Renal cortical epithelial cell (primary cell): ENCODE results near the gene EMX2. TPM values are rescaled to one million over a fixed set of nuclear protein-coding genes. Genes with fewer than 3 reads are reported as not detected.

Experiments used
- DNase-seq: peaks from one replicate; pipeline ENCODE4 v3.0.0-alpha.2; 2011; ENCODE audit warnings: low read depth
- total RNA-seq: library from RNA; depleted of rRNA; stranded (reverse); fragments of >200 nt; gene quantifications from 2 replicates; pipeline ENCODE4 v1.2.3, GENCODE V29; 2014

Gene EMX2
- total RNA-seq, 1 donor from 2014 or later = 15.9 TPM

DNA sequence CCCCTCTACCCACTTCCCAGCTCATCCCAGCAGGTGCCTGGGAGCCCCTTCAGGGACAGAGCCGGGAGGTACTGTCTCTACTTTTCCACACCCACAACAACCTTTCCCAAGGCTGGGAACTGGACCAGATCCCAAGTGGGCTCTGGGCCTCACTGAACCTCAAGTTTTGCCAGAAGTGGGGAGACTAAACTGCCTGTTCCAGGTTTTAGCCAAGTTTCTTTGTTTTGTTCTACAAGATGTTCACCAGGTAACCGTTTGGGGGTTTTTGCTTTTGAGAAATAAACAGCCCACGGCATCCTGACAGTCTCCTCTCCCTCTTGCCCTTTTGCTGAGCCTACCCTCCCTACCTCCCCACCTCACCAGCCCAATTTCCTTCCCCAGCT is 10.6 kb upstream of the EMX2 start:
- no peak for DNase-seq

DNA sequence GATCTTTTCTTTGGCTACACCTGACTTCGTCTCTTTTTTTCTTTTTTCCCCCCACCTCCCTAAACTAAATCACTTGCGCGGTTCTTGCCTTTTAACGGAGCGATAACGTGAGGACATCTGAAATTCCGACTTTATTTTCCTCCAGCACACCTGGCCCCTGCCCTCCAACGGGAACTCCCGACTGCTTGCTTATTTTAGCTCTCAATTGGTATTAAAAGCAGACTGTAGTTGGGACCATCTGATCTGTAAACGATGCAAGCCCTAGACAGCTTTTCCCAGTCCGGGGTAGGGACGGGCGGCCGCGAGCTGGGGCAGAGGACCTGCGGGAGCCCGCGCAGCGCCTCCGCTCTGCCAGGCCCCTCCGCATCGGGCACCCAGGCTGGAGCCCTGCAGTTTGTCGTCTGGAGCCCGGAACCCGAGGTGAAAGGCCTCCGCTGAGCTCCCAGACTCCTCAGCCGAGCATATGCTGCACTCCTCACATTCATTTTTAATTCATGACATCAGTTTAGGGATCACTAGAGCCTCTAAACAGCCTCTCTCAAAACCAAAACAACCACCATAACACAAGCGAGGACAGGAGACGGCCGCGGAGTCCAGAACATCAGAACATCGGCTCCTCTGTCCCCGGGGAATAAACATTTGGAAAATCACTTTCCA is 10.0 kb upstream of the EMX2 start:
- DNase-seq = no peak

DNA sequence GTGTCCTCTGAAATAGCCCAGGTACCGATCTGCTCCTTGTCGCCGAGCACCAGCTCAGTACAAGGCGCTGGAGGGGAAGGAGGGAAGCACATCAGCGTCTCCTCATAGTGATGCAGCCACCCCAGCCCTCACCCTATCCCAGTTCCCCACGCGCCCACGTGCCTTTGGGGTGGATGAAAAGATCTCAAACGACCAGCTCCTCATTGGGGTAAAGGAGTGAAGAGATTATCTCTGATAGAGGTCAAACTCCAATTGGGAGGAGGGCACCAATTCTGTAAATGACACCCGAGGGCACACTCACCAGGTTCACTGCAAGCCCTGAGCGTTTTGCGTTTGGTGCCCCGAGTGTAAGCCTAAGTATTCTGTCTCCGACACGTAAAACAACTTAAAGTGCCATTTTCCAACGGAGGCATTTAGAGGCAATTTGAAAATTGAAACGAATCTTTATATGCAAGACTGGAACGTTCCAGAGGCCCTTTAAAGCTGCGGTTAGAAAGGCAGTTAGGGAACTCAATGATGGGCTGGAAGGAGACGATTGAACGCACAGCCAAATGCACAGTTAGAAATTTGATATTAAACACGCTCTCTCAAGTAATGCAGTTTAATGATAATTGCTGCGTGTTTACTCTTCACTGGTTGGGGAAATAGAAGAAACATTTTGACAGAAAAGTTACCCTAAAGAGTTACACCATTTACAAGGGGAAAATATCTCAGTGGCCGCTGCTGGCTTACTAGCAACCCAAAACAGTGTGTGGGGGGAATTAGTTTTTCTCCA is 8.9 kb upstream of the EMX2 start:
- DNase-seq = no peak

DNA sequence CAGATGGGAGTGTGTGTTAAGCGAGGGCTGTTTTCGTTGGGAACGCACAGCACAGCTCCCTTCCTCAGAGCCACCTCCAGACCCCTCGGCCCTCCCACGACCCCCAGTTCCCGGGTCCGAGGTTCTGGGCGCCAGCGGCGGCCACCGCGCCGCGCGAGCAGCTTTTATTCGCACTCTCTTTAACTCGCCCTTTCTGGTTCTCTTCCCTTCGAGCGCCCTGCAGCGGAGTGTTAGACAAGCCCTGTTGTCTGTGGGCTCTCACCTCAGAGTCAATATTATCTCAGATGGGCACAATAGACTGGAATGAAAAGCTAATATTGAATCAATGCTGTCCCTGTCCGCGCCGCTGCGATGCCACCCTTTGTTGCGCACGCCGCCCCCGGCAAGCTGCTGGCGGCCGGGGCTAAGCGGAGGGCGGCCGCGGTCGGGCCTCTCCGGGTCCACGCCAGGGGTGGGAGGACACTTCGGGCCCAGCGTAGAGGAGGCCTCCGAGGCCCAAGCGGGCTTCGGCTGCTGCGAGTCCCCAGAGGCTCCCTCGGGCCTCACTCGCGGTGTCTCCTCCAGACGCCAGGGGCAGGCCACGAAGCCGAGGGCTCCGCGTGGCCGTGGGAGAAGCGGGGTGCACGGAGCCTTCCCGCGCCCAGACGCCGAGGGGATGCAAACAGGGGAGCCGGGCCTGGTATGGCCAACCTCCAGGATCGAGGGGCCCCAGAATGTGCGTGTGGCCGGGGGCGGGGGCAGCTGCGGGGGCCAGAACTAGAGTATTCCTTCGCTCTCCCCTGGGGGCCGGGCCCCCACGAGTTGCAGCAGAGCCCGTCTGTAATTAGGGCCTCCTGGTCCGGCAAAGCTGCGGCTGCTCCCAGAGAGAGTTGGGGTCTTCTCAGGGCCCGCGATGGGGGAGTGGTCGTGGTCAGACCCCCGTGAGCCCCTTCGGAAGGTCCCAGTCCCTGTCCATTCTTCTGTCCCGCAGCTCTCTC is 7.9 kb upstream of the EMX2 start:
- no peak for DNase-seq

DNA sequence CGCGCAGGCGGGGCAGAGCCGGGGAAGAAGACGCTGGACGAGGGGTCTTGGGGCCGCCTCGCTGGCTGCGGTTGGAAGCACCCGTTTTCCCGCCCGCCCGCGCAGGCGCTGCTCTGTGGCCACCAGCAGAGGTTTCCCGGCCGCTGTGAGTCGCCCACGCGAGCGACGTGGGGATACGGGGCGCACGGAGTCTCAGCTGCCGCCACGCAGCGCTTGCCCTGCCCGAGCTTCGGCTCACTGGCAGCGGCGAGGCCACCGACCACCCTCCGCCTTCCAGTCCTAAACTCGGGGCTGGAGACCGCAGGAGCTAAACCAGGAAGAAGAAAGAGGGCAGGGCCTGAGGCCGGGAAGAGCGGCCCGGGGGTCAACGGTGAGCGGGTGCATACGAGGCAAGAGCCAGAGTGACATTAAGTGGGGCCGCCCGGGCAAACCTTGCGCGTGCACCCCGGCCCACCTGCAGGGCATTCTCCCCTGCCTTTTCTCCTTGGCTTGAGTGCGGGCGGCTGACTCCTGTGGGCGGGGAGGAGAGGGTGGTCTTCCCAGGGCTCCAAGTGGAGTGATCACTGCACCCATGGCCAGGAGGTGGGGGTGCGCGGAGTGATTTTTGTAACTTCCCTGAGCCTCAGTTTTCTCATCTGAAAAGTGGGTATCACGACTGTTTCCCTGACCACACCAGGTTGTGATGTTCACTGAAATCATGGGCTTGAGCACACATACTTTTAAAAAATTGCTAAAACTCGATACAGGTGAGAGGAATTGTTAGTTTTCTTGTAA is 7.1 kb upstream of the EMX2 start:
- DNase-seq = no peak

DNA sequence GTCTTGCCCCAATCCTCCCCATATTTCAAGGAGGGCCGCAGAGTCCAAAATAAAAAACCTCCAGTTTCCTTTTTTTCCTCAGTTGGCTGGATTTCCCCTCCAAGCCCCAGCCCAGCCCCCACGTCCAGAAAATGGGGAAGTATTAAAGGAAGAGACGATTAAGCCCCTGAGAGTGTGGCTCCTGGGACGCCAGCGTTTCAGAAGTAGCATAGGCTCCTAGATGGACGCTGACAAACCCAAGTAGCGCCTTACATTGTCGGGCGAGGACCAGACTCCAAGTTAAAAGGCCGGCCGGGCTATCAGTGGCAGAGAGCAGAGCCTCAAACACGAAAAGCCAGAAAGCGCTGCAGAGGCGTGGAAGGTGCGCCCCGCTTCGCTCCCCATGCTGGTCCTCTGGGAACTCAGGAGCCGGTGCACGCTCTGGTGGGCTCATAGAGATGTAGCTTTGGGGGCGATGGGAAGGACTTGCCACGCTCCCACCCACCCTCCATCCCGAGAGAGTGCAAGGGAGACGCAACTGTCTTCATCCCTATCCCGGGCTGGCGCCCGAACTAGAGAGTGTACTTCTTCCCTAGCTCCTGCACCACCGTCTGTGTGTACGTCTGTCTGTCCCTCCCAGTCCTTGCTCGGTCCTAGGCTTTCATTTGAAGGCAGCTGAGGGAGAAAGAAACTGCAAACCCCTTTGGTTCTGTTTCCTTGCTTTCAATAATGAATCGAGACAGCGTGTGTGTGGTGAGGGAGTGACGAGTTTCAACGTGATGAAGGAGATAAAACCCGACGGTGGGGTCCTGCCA is 6.3 kb upstream of the EMX2 start:
- no peak for DNase-seq

DNA sequence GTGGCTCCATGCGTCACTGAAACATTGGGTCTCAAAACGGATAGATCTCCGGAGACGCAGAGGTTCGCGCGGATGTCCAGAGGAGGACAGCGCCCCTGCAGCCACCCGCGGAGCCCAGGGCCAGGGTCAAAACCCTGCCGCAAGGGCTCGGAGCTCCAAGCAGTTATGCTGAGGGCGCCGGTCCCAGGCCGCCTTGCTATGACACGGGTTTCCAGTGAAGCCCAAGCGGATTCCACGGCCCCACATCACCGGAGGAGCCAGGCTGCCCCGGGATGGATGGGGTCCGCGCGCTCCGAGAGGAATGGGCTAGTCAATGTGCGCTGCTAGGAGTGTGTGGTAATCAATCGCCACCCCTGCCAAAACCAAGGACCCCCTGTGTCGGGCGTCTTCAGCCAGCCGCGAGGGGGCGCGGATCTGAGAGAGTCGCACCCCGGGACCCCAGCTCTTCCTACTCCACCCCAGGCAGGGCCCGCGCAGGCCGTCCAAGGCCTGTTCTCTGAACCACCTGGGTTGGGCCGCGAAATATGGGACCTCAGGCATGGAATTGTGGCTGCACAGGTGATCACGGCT is 5.6 kb upstream of the EMX2 start:
- DNase-seq = no peak

DNA sequence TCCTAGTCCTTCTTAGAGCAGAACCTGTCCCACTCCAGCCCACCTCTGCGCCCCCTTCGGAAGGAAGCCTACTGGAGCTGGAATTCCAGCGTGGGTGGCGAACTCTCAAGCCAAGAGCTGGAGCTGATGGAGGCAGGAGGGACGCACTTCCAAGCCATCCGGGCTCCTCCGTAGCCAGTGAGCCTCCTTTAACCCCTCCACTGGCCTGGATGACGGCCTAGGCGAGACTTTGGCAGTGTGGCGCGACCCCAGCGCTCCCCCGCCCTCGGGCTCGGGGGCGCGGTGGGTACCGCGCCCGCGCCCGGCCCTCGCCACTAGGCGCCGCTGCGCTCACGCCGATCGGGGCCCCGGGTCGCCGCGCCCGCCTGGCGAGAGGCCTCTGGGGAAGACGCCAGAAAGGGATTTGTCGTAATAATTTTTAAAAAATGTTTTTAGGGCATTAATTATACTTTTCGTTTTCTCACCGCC is 5.1 kb upstream of the EMX2 start:
- DNase-seq = no peak

DNA sequence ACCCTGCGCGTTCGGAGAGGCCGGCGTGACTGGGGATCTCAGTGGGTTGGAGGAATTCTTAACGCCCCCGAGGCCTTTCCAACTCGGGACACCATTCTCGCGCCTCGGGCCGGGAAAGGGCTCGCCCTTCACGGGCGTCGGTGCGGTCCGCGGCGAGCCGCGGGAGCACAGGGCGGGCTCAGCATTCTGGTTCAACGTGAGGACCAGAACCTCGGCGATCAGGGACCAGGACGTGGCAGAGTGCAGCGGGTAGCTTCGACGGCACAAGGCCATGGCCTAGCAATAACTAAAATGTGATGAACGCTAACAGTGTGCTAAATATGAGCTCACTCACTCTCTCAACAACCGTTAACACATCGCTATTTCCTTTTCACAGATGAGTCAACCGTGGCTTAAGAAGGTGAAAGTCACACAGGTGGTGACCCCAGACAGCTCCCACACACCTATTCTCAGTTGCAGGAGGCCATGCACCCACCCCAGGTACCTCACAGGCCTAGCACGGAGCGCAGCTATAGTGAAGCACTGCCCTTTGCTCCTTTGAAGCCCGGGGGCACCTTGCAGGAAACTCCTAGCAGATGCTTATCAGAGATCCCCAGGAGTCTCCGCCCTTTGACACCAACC is 4.5 kb upstream of the EMX2 start:
- peak; percentile 81 for DNase-seq

DNA sequence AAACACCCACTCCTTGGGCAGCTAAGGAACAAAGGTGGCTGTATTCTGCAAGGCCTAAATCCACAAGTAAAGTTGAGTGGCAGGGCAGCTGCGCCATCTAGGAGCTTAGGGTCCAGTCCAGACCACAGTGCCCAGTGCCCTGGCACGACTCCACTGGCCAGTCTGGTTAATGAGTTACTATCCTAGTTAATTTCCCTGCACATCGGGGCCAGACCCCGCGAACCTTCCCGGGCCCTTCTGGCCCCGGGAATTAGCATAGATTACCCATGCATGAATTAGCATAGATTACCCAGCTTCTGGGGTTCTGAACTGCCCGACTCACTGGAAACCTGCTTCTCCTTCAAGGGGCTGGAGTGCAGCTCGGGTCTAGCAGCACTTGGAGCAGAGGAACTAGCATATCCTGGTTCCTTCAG is 3.2 kb upstream of the EMX2 start:
- peak; percentile 91 for DNase-seq

DNA sequence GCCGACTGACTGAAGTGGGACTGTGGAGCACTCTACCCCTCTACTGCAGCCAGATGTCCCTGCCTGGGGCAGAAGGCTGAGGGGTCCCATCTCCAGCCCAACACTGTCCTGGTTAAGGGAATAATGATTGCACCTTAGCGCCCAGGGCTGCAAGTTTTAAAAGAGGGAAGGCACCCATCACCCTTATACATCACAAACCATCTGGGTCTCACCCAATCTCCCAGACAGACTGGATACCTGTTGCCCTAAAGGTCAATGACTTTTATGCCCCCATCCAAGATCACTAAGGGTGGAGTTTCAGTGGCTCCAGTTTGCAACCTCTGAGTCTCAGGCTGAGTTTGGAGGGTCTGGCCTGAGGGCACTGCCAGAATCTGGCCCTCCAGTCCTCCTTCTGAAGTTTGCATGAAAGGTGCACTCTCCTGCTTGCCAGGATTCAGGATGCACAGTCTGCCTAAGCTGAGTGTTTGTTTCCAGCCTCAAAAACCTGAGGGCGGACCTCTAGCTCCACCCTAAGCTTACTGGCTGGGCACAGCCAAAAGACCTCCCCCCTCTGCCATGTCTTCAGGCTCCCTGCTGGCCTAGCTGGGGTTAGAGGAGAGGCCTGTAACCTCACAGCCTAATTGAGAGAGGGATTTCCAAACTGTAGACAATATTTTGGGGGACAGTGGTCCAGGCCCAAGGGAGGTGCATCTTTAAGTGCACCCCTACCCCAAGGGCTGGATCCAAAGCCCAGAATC is 2.5 kb upstream of the EMX2 start:
- DNase-seq = peak; percentile 62

DNA sequence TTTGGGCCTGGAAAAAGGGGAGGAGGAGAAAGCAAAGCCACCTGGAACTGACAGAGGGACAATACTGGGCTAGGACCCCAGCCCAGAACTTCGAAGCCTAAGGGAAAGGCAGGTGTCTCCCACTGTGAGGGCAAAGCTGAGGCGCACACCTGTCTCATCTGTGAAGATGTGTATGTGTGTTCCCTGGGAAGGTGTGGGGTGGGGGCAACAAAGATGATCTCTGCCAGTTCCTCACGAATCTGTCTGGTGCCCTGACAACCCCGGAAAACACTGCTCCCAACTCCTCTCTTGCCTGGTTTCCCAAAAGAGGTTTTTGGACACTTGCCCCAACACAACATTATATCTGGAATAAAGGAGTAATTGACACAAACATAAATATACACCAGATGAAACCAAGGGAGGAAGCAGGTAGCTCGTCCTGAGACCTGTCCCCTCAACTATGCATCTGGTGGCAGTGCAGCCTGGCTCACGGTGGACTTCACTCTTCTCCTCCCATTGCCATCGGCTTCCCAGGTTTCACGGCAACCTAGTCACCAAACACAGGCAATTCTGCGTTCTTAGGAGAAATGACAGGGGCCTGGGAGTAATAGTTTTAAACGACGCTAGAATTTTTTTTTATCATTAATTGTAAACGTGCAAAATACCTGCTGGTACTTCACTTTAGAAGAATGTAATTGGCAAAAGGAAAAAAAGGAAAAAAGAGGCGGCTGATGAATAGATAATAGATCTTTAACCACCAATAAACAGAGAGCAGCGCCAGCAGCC is 1.7 kb upstream of the EMX2 start:
- DNase-seq = no peak

DNA sequence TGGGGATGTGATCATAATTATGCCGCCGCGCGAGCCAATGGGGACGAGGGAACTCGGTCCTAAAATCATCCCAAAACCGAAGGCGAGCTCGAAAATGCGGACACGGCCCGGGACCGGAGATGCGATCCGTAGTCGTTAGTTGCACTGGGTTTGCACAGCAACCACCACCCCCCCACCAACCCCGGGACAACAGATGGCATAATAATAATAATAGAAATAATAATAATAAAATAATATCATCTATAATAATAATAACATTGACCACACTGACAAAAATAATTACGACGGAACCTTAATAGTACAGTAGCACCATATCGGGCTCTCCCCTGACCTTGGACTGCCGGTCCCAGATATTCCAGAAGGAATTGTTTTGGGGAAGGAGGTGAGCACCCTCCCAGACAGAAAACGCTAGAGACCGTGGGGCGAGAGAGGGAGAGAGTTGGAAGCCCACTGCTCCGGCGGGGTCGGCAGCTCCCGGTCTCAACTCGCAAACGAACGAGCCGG is 1.1 kb upstream of the EMX2 start:
- peak; percentile 81 for DNase-seq

DNA sequence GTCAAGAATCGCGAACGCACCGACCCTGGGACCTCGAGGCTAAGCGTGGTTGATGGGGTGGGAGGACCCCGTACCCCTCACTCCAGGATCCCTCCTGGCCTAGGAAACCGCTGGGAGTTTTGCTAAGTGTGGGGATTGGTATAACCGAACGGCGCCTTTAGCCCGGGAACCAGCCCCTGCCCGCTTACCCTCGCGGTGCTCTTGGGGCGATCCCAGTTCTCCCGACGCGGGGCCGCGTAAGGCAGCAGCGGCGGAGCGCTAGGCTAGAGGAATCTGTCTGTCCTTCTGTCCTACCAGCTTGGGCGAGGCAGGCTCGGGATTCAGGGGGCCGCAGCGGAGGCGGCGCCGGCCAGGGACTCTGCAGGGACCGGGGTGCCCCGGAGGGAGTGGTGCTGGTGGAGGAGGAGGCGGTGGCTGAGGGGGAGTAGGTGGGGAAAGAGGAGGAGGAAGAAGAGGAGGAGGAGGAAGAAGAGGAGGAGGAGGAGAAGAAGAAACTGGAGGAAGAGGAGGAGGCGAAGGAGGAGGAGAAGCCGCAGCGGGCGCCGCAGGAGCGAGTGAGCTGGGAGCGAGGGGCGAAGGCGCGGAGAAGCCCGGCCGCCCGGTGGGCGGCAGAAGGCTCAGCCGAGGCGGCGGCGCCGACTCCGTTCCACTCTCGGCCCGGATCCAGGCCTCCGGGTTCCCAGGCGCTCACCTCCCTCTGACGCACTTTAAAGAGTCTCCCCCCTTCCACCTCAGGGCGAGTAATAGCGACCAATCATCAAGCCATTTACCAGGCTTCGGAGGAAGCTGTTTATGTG is 439 bp upstream of the EMX2 start:
- peak; percentile 99 for DNase-seq

DNA sequence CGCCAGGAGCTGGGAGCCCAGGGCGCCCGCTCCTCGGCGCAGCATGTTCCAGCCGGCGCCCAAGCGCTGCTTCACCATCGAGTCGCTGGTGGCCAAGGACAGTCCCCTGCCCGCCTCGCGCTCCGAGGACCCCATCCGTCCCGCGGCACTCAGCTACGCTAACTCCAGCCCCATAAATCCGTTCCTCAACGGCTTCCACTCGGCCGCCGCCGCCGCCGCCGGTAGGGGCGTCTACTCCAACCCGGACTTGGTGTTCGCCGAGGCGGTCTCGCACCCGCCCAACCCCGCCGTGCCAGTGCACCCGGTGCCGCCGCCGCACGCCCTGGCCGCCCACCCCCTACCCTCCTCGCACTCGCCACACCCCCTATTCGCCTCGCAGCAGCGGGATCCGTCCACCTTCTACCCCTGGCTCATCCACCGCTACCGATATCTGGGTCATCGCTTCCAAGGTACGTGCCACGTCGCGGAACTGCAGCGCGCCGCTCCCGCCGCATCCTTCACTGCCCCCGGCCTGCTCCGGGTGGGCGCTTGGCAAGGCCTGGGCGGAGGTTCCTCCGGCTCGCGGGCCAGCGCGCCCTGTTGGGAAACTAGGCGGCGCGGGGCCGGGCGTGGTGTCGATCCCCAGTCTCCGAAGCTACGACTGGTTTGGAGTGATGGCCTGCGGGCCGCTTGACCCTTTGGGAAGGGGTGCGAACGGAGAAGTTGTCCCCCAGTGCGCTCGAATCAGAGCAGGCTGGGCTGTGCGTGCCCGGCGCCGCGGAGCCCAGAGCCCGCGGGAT is 868 bp downstream of the EMX2 start:
- DNase-seq = no peak

DNA sequence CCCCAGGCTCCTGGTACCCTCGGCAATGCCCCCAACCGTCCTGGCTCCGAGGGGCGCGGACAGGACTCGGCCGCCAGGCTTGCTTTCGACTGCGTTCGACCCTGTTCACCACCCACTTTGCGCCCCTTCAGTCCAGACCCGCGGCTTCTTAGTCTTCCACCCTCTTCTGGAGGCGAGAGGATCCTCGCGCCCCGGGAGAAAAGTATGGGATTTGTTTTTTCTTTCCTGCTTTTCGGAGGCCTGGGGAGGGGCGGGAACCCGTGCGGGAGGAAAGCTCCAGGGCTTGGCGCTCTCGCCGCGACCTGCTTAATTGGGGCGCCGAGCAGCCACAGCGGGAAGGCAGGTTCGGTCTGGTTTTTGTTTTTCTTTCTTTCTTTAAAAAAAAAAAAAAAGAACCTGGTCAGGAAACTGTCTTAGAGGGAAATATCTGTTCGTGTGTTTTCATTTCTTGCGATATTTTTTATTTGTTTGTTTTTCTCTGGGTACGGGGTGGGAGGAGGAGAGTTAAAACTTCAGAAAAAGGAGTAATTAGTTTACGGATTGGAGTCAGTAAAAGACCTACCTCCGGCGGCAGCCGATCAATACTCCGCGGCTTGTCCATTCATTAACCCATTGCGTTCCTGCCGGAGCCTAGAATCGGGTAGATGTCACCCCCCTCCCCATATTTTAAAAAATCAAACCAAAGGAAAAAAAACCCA is 1.6 kb downstream of the EMX2 start:
- no peak for DNase-seq
